ENCODE measurements around the gene CTNS. TPM values are rescaled to one million over a fixed set of nuclear protein-coding genes. Genes with fewer than 3 reads are reported as not detected.

CTNS gene
- total RNA-seq, 1 experiment from 2014 or later, result 44.0 TPM

GRCh38 chr17:3669085-3669347 lies 32.5 kb downstream of the CTNS start:
- DNase-seq (ENCODE audit: low read depth, low spot score), result no peak
- in situ Hi-C loops (cut with HindIII; ENCODE audit: low pct_unique_long_range_greater_than_20kb, low sequenced_read_pairs), result no loop called here

- no peak for DNase-seq (ENCODE audit: low read depth, low spot score)
- in situ Hi-C loops (cut with HindIII; ENCODE audit: low pct_unique_long_range_greater_than_20kb, low sequenced_read_pairs), result no loop called here
Measured at GRCh38 chr17:3669548-3669947, 33.0 kb downstream of the CTNS start.

GRCh38 chr17:3672571-3672970 lies 36.0 kb downstream of the CTNS start:
- no peak for DNase-seq (ENCODE audit: low read depth, low spot score)
- in situ Hi-C loops (cut with HindIII; ENCODE audit: low pct_unique_long_range_greater_than_20kb, low sequenced_read_pairs), result no loop called here

- in situ Hi-C loops (cut with HindIII; ENCODE audit: low pct_unique_long_range_greater_than_20kb, low sequenced_read_pairs), result no loop called here
- no peak for DNase-seq (ENCODE audit: low read depth, low spot score)
Measured at GRCh38 chr17:3675886-3676285, 39.3 kb downstream of the CTNS start.

- DNase-seq (ENCODE audit: low read depth, low spot score), result no peak
- in situ Hi-C loops (cut with HindIII; ENCODE audit: low pct_unique_long_range_greater_than_20kb, low sequenced_read_pairs), result no loop called here
Measured at GRCh38 chr17:3678095-3678820, 41.7 kb downstream of the CTNS start.

- in situ Hi-C loops (cut with HindIII; ENCODE audit: low pct_unique_long_range_greater_than_20kb, low sequenced_read_pairs), result no loop called here
- DNase-seq (ENCODE audit: low read depth, low spot score), result no peak
Measured at GRCh38 chr17:3678821-3679530, 42.4 kb downstream of the CTNS start.

- in situ Hi-C loops (cut with HindIII; ENCODE audit: low pct_unique_long_range_greater_than_20kb, low sequenced_read_pairs), result no loop called here
- DNase-seq (ENCODE audit: low read depth, low spot score), result no peak
Measured at GRCh38 chr17:3679531-3680126, 43.1 kb downstream of the CTNS start.

- DNase-seq (ENCODE audit: low read depth, low spot score), result no peak
- in situ Hi-C loops (cut with HindIII; ENCODE audit: low pct_unique_long_range_greater_than_20kb, low sequenced_read_pairs), result no loop called here
Measured at GRCh38 chr17:3681057-3681456, 44.5 kb downstream of the CTNS start.

GRCh38 chr17:3681565-3681964 lies 45.0 kb downstream of the CTNS start:
- in situ Hi-C loops (cut with HindIII; ENCODE audit: low pct_unique_long_range_greater_than_20kb, low sequenced_read_pairs), result no loop called here
- DNase-seq (ENCODE audit: low read depth, low spot score), result no peak

- in situ Hi-C loops (cut with HindIII; ENCODE audit: low pct_unique_long_range_greater_than_20kb, low sequenced_read_pairs), result no loop called here
- no peak for DNase-seq (ENCODE audit: low read depth, low spot score)
Measured at GRCh38 chr17:3682033-3682432, 45.5 kb downstream of the CTNS start.

GRCh38 chr17:3683054-3683511 lies 46.5 kb downstream of the CTNS start:
- in situ Hi-C loops (cut with HindIII; ENCODE audit: low pct_unique_long_range_greater_than_20kb, low sequenced_read_pairs), result no loop called here
- peak; percentile 66 for DNase-seq (ENCODE audit: low read depth, low spot score)

- no peak for DNase-seq (ENCODE audit: low read depth, low spot score)
- in situ Hi-C loops (cut with HindIII; ENCODE audit: low pct_unique_long_range_greater_than_20kb, low sequenced_read_pairs), result no loop called here
Measured at GRCh38 chr17:3685174-3685573, 48.6 kb downstream of the CTNS start.

GRCh38 chr17:3688027-3688553 lies 51.5 kb downstream of the CTNS start:
- in situ Hi-C loops (cut with HindIII; ENCODE audit: low pct_unique_long_range_greater_than_20kb, low sequenced_read_pairs), result no loop called here
- no peak for DNase-seq (ENCODE audit: low read depth, low spot score)

GRCh38 chr17:3688852-3689261 lies 52.3 kb downstream of the CTNS start:
- DNase-seq (ENCODE audit: low read depth, low spot score), result no peak
- in situ Hi-C loops (cut with HindIII; ENCODE audit: low pct_unique_long_range_greater_than_20kb, low sequenced_read_pairs), result no loop called here

- DNase-seq (ENCODE audit: low read depth, low spot score), result no peak
- in situ Hi-C loops (cut with HindIII; ENCODE audit: low pct_unique_long_range_greater_than_20kb, low sequenced_read_pairs), result no loop called here
Measured at GRCh38 chr17:3689262-3690093, 52.9 kb downstream of the CTNS start.

- no peak for DNase-seq (ENCODE audit: low read depth, low spot score)
- in situ Hi-C loops (cut with HindIII; ENCODE audit: low pct_unique_long_range_greater_than_20kb, low sequenced_read_pairs), result no loop called here
Measured at GRCh38 chr17:3690094-3690715, 53.6 kb downstream of the CTNS start.

GRCh38 chr17:3691617-3692067 lies 55.1 kb downstream of the CTNS start:
- in situ Hi-C loops (cut with HindIII; ENCODE audit: low pct_unique_long_range_greater_than_20kb, low sequenced_read_pairs), result no loop called here
- DNase-seq (ENCODE audit: low read depth, low spot score), result peak; percentile 19

All from SK-MEL-5 (cell line).